Tibial artery (tissue), 4 donors: ENCODE measurements around the gene STK10.

Source experiments
- DNase-seq, 2 donors: peaks; one replicate each; pipeline ENCODE4 v3.0.0-alpha.2; 2019
- H3K27ac ChIP-seq, 2 donors: fragments of 200-600 bp; sonication (generic) in 1 of 2; 1 replicate in 1 of 2; 2 replicates in 1 of 2; pipeline ENCODE4 v1.5.1; 2018 to 2019; ENCODE audit warnings: mild to moderate bottlenecking in 1 of 2
- H3K27me3 ChIP-seq, 2 donors: fragments of 200-600 bp; sonication (generic) in 1 of 2; one replicate each; pipeline versions ENCODE4 v1.5.1 to v1.6.0; 2016 to 2019
- H3K36me3 ChIP-seq, 3 donors: fragments of 200-600 bp; sonication (generic) in 2 of 3; one replicate each; pipeline ENCODE4 v1.5.1; 2016 to 2019; ENCODE audit warnings: mild to moderate bottlenecking in 2 of 3
- H3K4me1 ChIP-seq, 4 donors: fragments of 200-600 bp; sonication (generic) in 2 of 4; 1 replicate in 3 of 4; 2 replicates in 1 of 4; pipeline ENCODE4 v1.5.1; 2016 to 2019
- H3K4me3 ChIP-seq, 2 donors: fragments of 200-600 bp; sonication (generic) in 1 of 2; 1 replicate in 1 of 2; 2 replicates in 1 of 2; pipeline ENCODE4 v1.5.1; 2018 to 2019; ENCODE audit warnings: mild to moderate bottlenecking in 2 of 2
- H3K9me3 ChIP-seq, 3 donors: fragments of 200-600 bp; sonication (generic) in 1 of 3; one replicate each; pipeline ENCODE4 v1.5.1; 2016 to 2019
- CTCF ChIP-seq, 2 experiments: fragments of 200-600 bp in 1 of 2; fragments of 450-650 bp in 1 of 2; IDR thresholded peaks; one replicate each; pipeline ENCODE4 v1.5.1; 2017 to 2019; ENCODE audit warnings: antibody characterized with exemption in 2 of 2, mild to moderate bottlenecking in 1 of 2, moderate library complexity in 1 of 2
- intact Hi-C: fragments of 100-400 bp; cut with DNase I; formaldehyde crosslinking; loops from one replicate; pipeline ENCODE4 v1.15.0; 2023; ENCODE audit warnings: low total_unique reads

Gene STK10

GRCh38 chr5:172188033-172188892, at the start of gene STK10:
STK10 (minus strand) TSS chr5:172188224; CDS start chr5:172188042, 182 bp downstream.
- peak within 1 kb of the TSS; percentile 82 to 92 for H3K27ac ChIP-seq
- DNase-seq = peak; percentile 88 to 96
- TF ChIP-seq CTCF (IDR thresholded peaks at IDR 0.05) = peak; percentile 78 to 91
- peak within 1 kb of the TSS; percentile 87 to 94 for H3K4me3 ChIP-seq
- no peaks in the 10 kb centered on the region for H3K27me3 ChIP-seq
- H3K36me3 ChIP-seq = no peaks in the 10 kb centered on the region
- intact Hi-C loops = loop anchor here (1.0 to 5.0 kb wide), 2 partner anchors 81 to 94 kb away; partner anchors contain the start of gene UBTD2
- H3K4me1 ChIP-seq = peaks cover 0 to 14% (median 8%) of the 10 kb centered on the region in 4 donors
- H3K9me3 ChIP-seq = no peaks in the 10 kb centered on the region

GRCh38 chr5:172235827-172236736, 48.1 kb upstream of the STK10 start:
- H3K4me1 ChIP-seq = peaks cover 0 to 12% (median 6%) of the 10 kb centered on the region in 4 donors
- DNase-seq = no peak
- no peaks in the 10 kb centered on the region for H3K27me3 ChIP-seq
- no peak overlapping the region for H3K27ac ChIP-seq
- no peak overlapping the region for H3K4me3 ChIP-seq
- no peaks in the 10 kb centered on the region for H3K9me3 ChIP-seq
- H3K36me3 ChIP-seq = peaks cover 10 to 22% (median 17%) of the 10 kb centered on the region in 3 donors
- intact Hi-C loops = no loop called here
- TF ChIP-seq CTCF (IDR thresholded peaks at IDR 0.05) = no peak

- Histone ChIP-seq H3K27me3 (no peaks in the 10 kb centered on the region), H3K36me3 (peaks cover 12 to 22% (median 17%) of the 10 kb centered on the region in 3 donors), H3K9me3 (no peaks in the 10 kb centered on the region), H3K27ac (no peak overlapping the region), H3K4me1 (peaks cover 0 to 12% (median 6%) of the 10 kb centered on the region in 4 donors), H3K4me3 (no peak overlapping the region)
- TF ChIP-seq CTCF (IDR thresholded peaks at IDR 0.05) = no peak
- intact Hi-C loops = no loop called here
- DNase-seq = no peak
Measured at GRCh38 chr5:172235132-172235780, 47.2 kb upstream of the STK10 start.

GRCh38 chr5:172234031-172234430, 46.0 kb upstream of the STK10 start:
- intact Hi-C loops = no loop called here
- Histone ChIP-seq H3K4me3 (no peak overlapping the region), H3K27me3 (no peaks in the 10 kb centered on the region), H3K27ac (no peak overlapping the region), H3K36me3 (peaks cover 12 to 26% (median 17%) of the 10 kb centered on the region in 3 donors), H3K9me3 (no peaks in the 10 kb centered on the region), H3K4me1 (peaks cover 0 to 12% (median 6%) of the 10 kb centered on the region in 4 donors)
- no peak for DNase-seq
- no peak for TF ChIP-seq CTCF (IDR thresholded peaks at IDR 0.05)

- intact Hi-C loops = no loop called here
- no peaks in the 10 kb centered on the region for H3K4me1 ChIP-seq
- H3K27me3 ChIP-seq = no peaks in the 10 kb centered on the region
- no peaks in the 10 kb centered on the region for H3K9me3 ChIP-seq
- DNase-seq = no peak
- no peak for TF ChIP-seq CTCF (IDR thresholded peaks at IDR 0.05)
- H3K36me3 ChIP-seq = peaks cover 12 to 39% (median 22%) of the 10 kb centered on the region in 3 donors
- H3K27ac ChIP-seq = no peak overlapping the region
- H3K4me3 ChIP-seq = no peak overlapping the region
Measured at GRCh38 chr5:172229904-172230303, 41.9 kb upstream of the STK10 start.
